PC-3 (cell line): ENCODE data around the gene ASB5. TPM values are rescaled to one million over a fixed set of nuclear protein-coding genes. Genes with fewer than 3 reads are reported as not detected.
A peak's percentile ranks its signal among the peaks of the same experiment; 100 is the strongest.

Experiments
- ATAC-seq: fragments of 200-7000 bp; cut with Tn5 transposase; 2 replicates; pipeline ENCODE4 v1.9.1; 2020; ENCODE audit warnings: mild to moderate bottlenecking, moderate library complexity
- BruUV-seq: library from RNA; stranded (reverse); fragments of 400-500 nt; replicated peaks from 2 replicates; lab custom pipeline; 2021; lab: Mats Ljungman, UMichigan
- CTCF ChIA-PET: fragments of 300-600 bp; sonication (Branson Sonifier 250); formaldehyde crosslinking; loops from one replicate; lab custom pipeline; 2022; ENCODE audit warnings: antibody characterized with exemption; lab: Charles Lee
- POLR2A ChIA-PET: fragments of 300-600 bp; sonication (Branson Sonifier 250); formaldehyde crosslinking; loops from one replicate; lab custom pipeline; 2022; ENCODE audit warnings: antibody characterized with exemption; ENCODE audit not compliant: unreplicated experiment; lab: Charles Lee
- DNase-seq: peaks from one replicate; pipeline ENCODE4 v3.0.0-alpha.2; 2015
- H2AFZ ChIP-seq: fragments of 300-600 bp; sonication (generic); 2 replicates; pipeline ENCODE4 v1.6.0; 2016; ENCODE audit warnings: antibody characterized with exemption, low read length
- H3F3A ChIP-seq: fragments of 300-600 bp; sonication (generic); one replicate; pipeline ENCODE4 v1.6.0; 2017; ENCODE audit warnings: antibody characterized with exemption, low read length, control low read depth, mild to moderate bottlenecking; ENCODE audit not compliant: unreplicated experiment
- H3K27ac ChIP-seq: fragments of 300-600 bp; sonication (generic); 2 replicates; pipeline ENCODE4 v1.5.1; 2016; ENCODE audit warnings: mild to moderate bottlenecking, low read length
- H3K27me3 ChIP-seq: fragments of 300-600 bp; sonication (generic); 2 replicates; pipeline ENCODE4 v1.6.1; 2016; ENCODE audit warnings: low read length, mixed read lengths
- H3K36me3 ChIP-seq: fragments of 300-600 bp; sonication (generic); 2 replicates; pipeline ENCODE4 v1.6.1; 2016; ENCODE audit warnings: low read depth, mixed run types, low read length, mixed read lengths
- H3K4me1 ChIP-seq: fragments of 300-600 bp; sonication (generic); 2 replicates; pipeline ENCODE4 v1.5.1; 2016; ENCODE audit warnings: low read length; ENCODE audit not compliant: insufficient read depth
- H3K4me2 ChIP-seq: fragments of 300-600 bp; sonication (generic); 2 replicates; pipeline ENCODE4 v1.6.0; 2016; ENCODE audit warnings: low read length
- H3K4me3 ChIP-seq: fragments of 300-600 bp; sonication (generic); 2 replicates; pipeline ENCODE4 v1.5.1; 2016; ENCODE audit warnings: mild to moderate bottlenecking, low read length, mixed read lengths
- H3K79me2 ChIP-seq: fragments of 300-600 bp; sonication (generic); 2 replicates; pipeline ENCODE4 v1.6.1; 2017; ENCODE audit warnings: low read length, mixed read lengths
- H3K9ac ChIP-seq: fragments of 300-600 bp; sonication (generic); 2 replicates; pipeline ENCODE4 v1.6.0; 2016; ENCODE audit warnings: mild to moderate bottlenecking, low read length
- H3K9me2 ChIP-seq: fragments of 300-600 bp; sonication (generic); replicated peaks from 2 replicates; pipeline ENCODE4 v1.6.1; 2016; ENCODE audit warnings: mixed run types, low read length, mixed read lengths
- H3K9me3 ChIP-seq: fragments of 300-600 bp; sonication (generic); 2 replicates; pipeline ENCODE4 v1.6.1; 2016; ENCODE audit warnings: low read length, mixed read lengths
- H4K20me1 ChIP-seq: fragments of 300-600 bp; sonication (generic); 2 replicates; pipeline ENCODE4 v1.6.1; 2016; ENCODE audit warnings: low read length, mixed read lengths
- EZH2 ChIP-seq: fragments of 300-600 bp; sonication (generic); IDR thresholded peaks from one replicate; pipeline ENCODE4 v1.6.1; 2017; ENCODE audit warnings: antibody characterized with exemption, mild to moderate bottlenecking, low read length; ENCODE audit not compliant: unreplicated experiment
- EZH2phosphoT487 ChIP-seq: fragments of 300-600 bp; sonication (generic); IDR thresholded peaks from 2 replicates; pipeline ENCODE4 v1.6.1; 2018; ENCODE audit warnings: mild to moderate bottlenecking, antibody characterized with exemption, low read length, borderline replicate concordance
- intact Hi-C: fragments of 100-400 bp; cut with micrococcal nuclease; formaldehyde crosslinking; loops from 2 replicates; pipeline ENCODE4 v1.9.0; 2023
- total RNA-seq: library from RNA; depleted of rRNA; stranded (reverse); fragments of >200 nt; gene quantifications from 2 replicates; pipeline ENCODE4 v1.2.3, GENCODE V29; 2014
- TF ChIP-seq, protein P1 (sequence below): fragments of 300-600 bp; sonication (generic); conservative IDR thresholded peaks from 2 replicates; pipeline ENCODE4 v1.5.1; 2017; ENCODE audit warnings: antibody characterized with exemption, low read depth, mild to moderate bottlenecking, low read length

Gene ASB5
- total RNA-seq, 1 experiment from 2014 or later = not detected

DNA sequence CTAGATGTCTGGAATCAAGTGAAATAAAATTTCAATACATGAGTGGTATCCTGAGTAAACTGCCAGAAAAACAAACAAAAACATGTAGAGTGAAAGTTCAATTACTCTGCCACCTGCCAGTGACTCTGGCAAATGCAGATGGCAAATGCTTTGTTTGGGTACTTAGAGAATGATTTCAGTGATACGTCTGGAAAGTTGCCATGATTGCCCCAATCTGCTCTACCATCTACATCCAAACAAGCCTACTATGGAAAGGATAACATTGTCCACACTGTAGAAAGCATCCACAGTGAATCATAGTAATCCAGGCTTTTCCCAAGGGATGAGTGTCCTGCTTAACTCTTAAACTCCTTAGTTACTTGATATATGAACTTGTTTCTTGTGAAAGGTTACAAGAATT is 77.0 kb downstream of the ASB5 start:
- no peak overlapping the region for H3K4me2 ChIP-seq
- no peaks in the 10 kb centered on the region for H4K20me1 ChIP-seq
- ATAC-seq (no peak), DNase-seq (peak; percentile 33)
- intact Hi-C loops = loop anchor here (1.0 kb wide), 2 partner anchors 42 to 128 kb away; no protein-coding TSS in a partner anchor
- H3K4me3 ChIP-seq = no peak overlapping the region
- no peak for TF ChIP-seq EZH2phosphoT487
- TF ChIP-seq, protein P1, sequence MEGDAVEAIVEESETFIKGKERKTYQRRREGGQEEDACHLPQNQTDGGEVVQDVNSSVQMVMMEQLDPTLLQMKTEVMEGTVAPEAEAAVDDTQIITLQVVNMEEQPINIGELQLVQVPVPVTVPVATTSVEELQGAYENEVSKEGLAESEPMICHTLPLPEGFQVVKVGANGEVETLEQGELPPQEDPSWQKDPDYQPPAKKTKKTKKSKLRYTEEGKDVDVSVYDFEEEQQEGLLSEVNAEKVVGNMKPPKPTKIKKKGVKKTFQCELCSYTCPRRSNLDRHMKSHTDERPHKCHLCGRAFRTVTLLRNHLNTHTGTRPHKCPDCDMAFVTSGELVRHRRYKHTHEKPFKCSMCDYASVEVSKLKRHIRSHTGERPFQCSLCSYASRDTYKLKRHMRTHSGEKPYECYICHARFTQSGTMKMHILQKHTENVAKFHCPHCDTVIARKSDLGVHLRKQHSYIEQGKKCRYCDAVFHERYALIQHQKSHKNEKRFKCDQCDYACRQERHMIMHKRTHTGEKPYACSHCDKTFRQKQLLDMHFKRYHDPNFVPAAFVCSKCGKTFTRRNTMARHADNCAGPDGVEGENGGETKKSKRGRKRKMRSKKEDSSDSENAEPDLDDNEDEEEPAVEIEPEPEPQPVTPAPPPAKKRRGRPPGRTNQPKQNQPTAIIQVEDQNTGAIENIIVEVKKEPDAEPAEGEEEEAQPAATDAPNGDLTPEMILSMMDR = peak; percentile 34; the same call in 1 of the 2 replicates
- TF ChIP-seq EZH2 = no peak
- POLR2A ChIA-PET = no interaction called here
- no peaks in the 10 kb centered on the region for H3K9me3 ChIP-seq
- H3K79me2 ChIP-seq = no peaks in the 10 kb centered on the region
- no peaks in the 10 kb centered on the region for H3K36me3 ChIP-seq
- H3K9me2 ChIP-seq = no peaks in the 10 kb centered on the region
- 0 out of 2 replicates have a peak overlapping the region, but pooled peaks have one; percentile 82 for H3K27ac ChIP-seq
- CTCF ChIA-PET = no interaction called here
- H3K4me1 ChIP-seq = peaks cover 43% of the 10 kb centered on the region
- H3K27me3 ChIP-seq = no peaks in the 10 kb centered on the region
- no peak overlapping the region for H3K9ac ChIP-seq
- H3F3A ChIP-seq = no peaks in the 10 kb centered on the region
- BruUV-seq = no TSS peak
- H2AFZ ChIP-seq = no peak overlapping the region

DNA sequence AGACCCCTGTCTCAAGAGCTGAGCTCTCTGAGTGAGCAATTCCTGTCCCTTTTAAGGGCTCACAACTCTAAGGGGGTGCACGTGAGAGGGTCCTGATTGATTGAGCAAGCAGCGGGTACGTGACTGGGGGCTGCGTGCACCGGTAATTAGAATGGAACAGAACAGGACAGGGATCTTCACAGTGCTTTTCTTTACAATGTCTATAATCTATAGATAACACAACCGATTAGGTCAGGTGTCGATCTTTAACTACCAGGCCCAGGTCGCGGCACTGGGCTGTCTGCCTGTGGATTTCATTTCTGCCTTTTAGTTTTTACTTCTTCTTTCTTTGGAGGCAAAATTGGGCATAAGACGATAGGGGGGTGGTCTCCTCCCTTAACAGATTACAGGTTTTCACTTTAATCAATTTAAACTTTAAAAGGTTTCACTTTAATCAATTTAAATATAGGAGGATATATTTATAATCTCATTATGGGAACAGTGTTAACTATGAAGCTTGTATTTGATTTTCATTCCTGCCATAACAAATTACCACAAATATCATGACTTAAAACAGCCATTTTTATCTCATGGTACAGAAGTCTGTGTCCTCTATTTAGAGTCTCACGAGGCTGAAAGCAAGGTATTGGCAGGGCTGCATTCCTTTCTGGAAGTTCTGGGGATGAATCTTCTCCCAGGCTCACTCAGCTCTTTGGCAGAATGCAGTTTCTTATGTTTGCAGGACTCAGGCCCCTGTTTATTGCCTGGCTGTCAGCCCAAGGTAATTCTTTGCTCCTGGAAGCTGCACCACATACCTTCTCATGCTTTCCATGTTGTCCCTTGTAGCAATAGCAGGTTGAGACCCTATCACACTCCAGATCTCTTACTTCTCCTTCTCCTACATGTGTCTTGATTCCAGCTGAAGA is 78.9 kb downstream of the ASB5 start:
- peak; percentile 18 for DNase-seq
- 0 out of 2 replicates have a peak overlapping the region, but pooled peaks have one; percentile 29 for H2AFZ ChIP-seq
- H3K27me3 ChIP-seq = no peaks in the 10 kb centered on the region
- no peak overlapping the region for H3K4me2 ChIP-seq
- no peaks in the 10 kb centered on the region for H3K9me2 ChIP-seq
- H3F3A ChIP-seq = no peaks in the 10 kb centered on the region
- H4K20me1 ChIP-seq = no peaks in the 10 kb centered on the region
- no peaks in the 10 kb centered on the region for H3K79me2 ChIP-seq
- H3K27ac ChIP-seq = no peak overlapping the region
- ATAC-seq = no peak
- ChIA-PET POLR2A (no interaction called here), CTCF (no interaction called here)
- H3K36me3 ChIP-seq = no peaks in the 10 kb centered on the region
- H3K4me3 ChIP-seq = no peak overlapping the region
- no TSS peak for BruUV-seq
- TF ChIP-seq EZH2phosphoT487 (no peak), EZH2 (no peak)
- TF ChIP-seq, protein P1 = no peak
- no peak overlapping the region for H3K9ac ChIP-seq
- intact Hi-C loops = no loop called here
- H3K9me3 ChIP-seq = no peaks in the 10 kb centered on the region
- H3K4me1 ChIP-seq = peaks cover 37% of the 10 kb centered on the region

DNA sequence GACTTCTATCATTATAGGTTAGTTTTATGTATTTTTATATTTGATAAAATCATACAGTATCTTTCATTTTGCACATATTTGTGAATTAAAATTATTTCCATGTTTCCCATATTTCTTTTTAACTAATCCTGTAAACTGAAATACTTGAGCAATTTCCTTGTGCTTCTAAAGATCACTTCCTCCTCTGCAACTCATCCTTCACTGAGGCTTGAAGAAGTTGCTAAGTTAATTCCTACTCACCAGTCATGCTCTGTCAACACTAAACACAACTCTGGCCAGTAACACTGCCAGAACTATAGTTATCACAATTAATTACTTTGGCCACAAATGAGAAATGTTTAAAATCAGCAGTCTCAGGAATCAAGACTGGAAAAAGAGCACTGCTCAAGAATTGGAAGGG is 80.4 kb downstream of the ASB5 start:
- H3K4me3 ChIP-seq = no peak overlapping the region
- no peak for ATAC-seq
- TF ChIP-seq, protein P1 = no peak
- TF ChIP-seq EZH2phosphoT487 (no peak), EZH2 (no peak)
- no peaks in the 10 kb centered on the region for H3K9me2 ChIP-seq
- H3K27ac ChIP-seq = no peak overlapping the region
- no peaks in the 10 kb centered on the region for H3K79me2 ChIP-seq
- H3K36me3 ChIP-seq = no peaks in the 10 kb centered on the region
- no TSS peak for BruUV-seq
- H3K9me3 ChIP-seq = no peaks in the 10 kb centered on the region
- peaks cover 24% of the 10 kb centered on the region for H3K4me1 ChIP-seq
- intact Hi-C loops = no loop called here
- H3K9ac ChIP-seq = no peak overlapping the region
- CTCF ChIA-PET = no interaction called here
- no peaks in the 10 kb centered on the region for H4K20me1 ChIP-seq
- H3K4me2 ChIP-seq = no peak overlapping the region
- H2AFZ ChIP-seq = no peak overlapping the region
- no peaks in the 10 kb centered on the region for H3F3A ChIP-seq
- POLR2A ChIA-PET = no interaction called here
- DNase-seq = no peak
- no peaks in the 10 kb centered on the region for H3K27me3 ChIP-seq
